Measurements from ENCODE around the gene COL20A1. TPM values are rescaled to one million over a fixed set of nuclear protein-coding genes. Genes with fewer than 3 reads are reported as not detected.

The COL20A1 gene
- total RNA-seq, 2 donors from 2014 or later: 7.1 TPM; not detected in 1

- Histone ChIP-seq H3K27ac (no peak overlapping the region), H3K4me1 (replicated peaks) (no peaks in the 10 kb centered on the region), H3K4me3 (no peak overlapping the region), H3K36me3 (no peaks in the 10 kb centered on the region), H3K9me3 (no peaks in the 10 kb centered on the region), H3K27me3 (replicated peaks; ENCODE audit: insufficient read depth) (peaks cover 3% of the 10 kb centered on the region)
- WGBS: 40% methylated on average over 25 of the region's 25 CpGs
- no peak for TF ChIP-seq POLR2A (IDR thresholded peaks at IDR 0.05)
- TF ChIP-seq, protein P1, sequence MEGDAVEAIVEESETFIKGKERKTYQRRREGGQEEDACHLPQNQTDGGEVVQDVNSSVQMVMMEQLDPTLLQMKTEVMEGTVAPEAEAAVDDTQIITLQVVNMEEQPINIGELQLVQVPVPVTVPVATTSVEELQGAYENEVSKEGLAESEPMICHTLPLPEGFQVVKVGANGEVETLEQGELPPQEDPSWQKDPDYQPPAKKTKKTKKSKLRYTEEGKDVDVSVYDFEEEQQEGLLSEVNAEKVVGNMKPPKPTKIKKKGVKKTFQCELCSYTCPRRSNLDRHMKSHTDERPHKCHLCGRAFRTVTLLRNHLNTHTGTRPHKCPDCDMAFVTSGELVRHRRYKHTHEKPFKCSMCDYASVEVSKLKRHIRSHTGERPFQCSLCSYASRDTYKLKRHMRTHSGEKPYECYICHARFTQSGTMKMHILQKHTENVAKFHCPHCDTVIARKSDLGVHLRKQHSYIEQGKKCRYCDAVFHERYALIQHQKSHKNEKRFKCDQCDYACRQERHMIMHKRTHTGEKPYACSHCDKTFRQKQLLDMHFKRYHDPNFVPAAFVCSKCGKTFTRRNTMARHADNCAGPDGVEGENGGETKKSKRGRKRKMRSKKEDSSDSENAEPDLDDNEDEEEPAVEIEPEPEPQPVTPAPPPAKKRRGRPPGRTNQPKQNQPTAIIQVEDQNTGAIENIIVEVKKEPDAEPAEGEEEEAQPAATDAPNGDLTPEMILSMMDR (IDR thresholded peaks at IDR 0.05): no peak
- TF ChIP-seq POLR2AphosphoS5 (IDR thresholded peaks at IDR 0.05): no peak
- DNase-seq (ENCODE audit: low spot score): no peak
- intact Hi-C loops (cut with DNase I): no loop called here
Measured at GRCh38 chr20:63261060-63261794, 31.8 kb upstream of the COL20A1 start.

DNA sequence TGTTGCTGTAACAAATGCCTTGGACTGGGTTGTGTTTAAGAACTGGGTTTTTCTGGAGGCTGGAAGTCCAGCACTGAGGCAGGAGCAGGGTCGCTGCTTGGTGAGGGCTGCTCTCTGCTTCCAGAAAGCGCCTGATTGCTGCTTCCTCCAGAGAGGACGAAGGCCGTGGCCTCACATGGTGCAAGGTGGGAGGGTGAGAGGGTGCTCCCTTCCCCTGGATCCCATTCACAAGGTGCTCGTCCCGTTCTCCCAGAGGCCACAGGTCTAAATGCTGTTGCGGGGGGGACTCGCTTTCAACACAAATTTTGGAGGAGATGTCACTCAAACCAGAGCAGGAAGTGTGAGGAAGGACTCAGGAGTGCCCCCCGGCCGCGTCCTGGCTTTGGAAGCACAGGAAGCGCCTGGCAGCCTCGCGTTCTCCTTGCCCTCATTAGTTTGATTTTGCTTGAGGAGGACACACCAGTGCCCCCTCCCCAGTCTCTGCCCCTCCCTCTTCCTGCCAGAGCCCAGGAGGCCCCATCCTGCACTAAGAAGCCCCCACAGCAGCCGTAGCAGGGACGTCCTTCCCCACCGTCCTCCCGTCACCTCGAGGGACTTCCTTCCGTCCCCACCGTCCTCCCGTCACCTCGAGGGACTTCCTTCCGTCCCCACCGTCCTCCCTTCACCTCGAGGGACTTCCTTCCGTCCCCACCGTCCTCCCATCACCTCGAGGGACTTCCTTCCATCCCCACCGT, 31.0 kb upstream of the COL20A1 start:
- H3K27ac ChIP-seq: no peak overlapping the region
- TF ChIP-seq, protein P1 (IDR thresholded peaks at IDR 0.05): no peak
- TF ChIP-seq POLR2AphosphoS5 (IDR thresholded peaks at IDR 0.05) (no peak), POLR2A (IDR thresholded peaks at IDR 0.05) (no peak)
- H3K27me3 ChIP-seq (replicated peaks; ENCODE audit: insufficient read depth): peaks cover 5% of the 10 kb centered on the region
- no peaks in the 10 kb centered on the region for H3K36me3 ChIP-seq
- DNase-seq (ENCODE audit: low spot score): no peak
- intact Hi-C loops (cut with DNase I): no loop called here
- no peaks in the 10 kb centered on the region for H3K4me1 ChIP-seq (replicated peaks)
- no peaks in the 10 kb centered on the region for H3K9me3 ChIP-seq
- H3K4me3 ChIP-seq: no peak overlapping the region
- 60% methylated on average over 30 of the region's 30 CpGs for WGBS

DNA sequence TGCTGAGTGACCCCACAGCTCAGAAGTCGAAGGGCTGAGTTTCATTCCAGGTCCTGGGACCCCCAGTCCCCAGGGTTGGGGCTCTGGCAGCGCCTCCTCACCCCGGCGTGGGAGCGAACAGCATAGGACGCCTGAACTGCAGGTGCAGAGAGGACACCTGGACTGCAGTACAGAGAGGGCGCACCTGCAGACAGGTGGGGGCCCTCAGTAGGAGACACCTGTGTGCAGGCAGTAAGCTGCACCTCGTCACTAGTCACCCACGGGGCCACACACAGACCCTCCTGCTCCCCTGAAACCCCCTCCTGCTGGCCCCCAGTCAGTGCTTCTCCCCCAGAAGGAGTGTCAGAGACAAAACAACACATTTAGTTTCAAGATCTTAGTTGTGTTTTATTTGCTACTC, 30.1 kb upstream of the COL20A1 start:
- H3K27me3 ChIP-seq (replicated peaks; ENCODE audit: insufficient read depth): peaks cover 5% of the 10 kb centered on the region

GRCh38 chr20:63264000-63264399, 29.0 kb upstream of the COL20A1 start:
- DNase-seq (ENCODE audit: low spot score): no peak
- TF ChIP-seq POLR2AphosphoS5 (IDR thresholded peaks at IDR 0.05) (no peak), POLR2A (IDR thresholded peaks at IDR 0.05) (no peak)
- TF ChIP-seq, protein P1 (IDR thresholded peaks at IDR 0.05): no peak
- no peak overlapping the region for H3K27ac ChIP-seq
- H3K4me1 ChIP-seq (replicated peaks): no peaks in the 10 kb centered on the region
- peaks cover 5% of the 10 kb centered on the region for H3K27me3 ChIP-seq (replicated peaks; ENCODE audit: insufficient read depth)
- 92% methylated on average over 10 of the region's 10 CpGs for WGBS
- no peaks in the 10 kb centered on the region for H3K36me3 ChIP-seq
- H3K4me3 ChIP-seq: no peak overlapping the region
- intact Hi-C loops (cut with DNase I): no loop called here
- H3K9me3 ChIP-seq: no peaks in the 10 kb centered on the region

More for the DNA sequence above, 30.1 kb upstream of the COL20A1 start:
- DNase-seq (ENCODE audit: low spot score): no peak
- H3K36me3 ChIP-seq: no peaks in the 10 kb centered on the region
- intact Hi-C loops (cut with DNase I): no loop called here
- no peak for TF ChIP-seq POLR2AphosphoS5 (IDR thresholded peaks at IDR 0.05)
- no peak for TF ChIP-seq POLR2A (IDR thresholded peaks at IDR 0.05)
- TF ChIP-seq, protein P1 (IDR thresholded peaks at IDR 0.05): no peak
- H3K27ac ChIP-seq: no peak overlapping the region
- no peak overlapping the region for H3K4me3 ChIP-seq
- no peaks in the 10 kb centered on the region for H3K4me1 ChIP-seq (replicated peaks)
- WGBS: 88% methylated on average over 9 of the region's 9 CpGs
- H3K9me3 ChIP-seq: no peaks in the 10 kb centered on the region

All from prostate gland (tissue), 2 donors.